ENCODE measurements around the gene ITSN2.
"Not testable (repeated sequence)": the region's sequence is repeated elsewhere in the genome, so short reads cannot be mapped to it uniquely, and the experiment has no call there.

Gene ITSN2

GRCh38 chr2:24203787-24204150, 156.6 kb downstream of the ITSN2 start:
- intact Hi-C loops (cut with micrococcal nuclease): no loop called here
- H3K36me3 Mint-ChIP-seq (ENCODE audit: low read depth): peaks cover 90% of the 10 kb centered on the region
- no peaks in the 10 kb centered on the region for H3K4me1 Mint-ChIP-seq (ENCODE audit: low read depth)
- peaks cover 4% of the 10 kb centered on the region for H3K9me3 Mint-ChIP-seq
- H3K4me3 Mint-ChIP-seq: no peak overlapping the region
- H3K27me3 Mint-ChIP-seq: no peaks in the 10 kb centered on the region
- no peak overlapping the region for H3K27ac Mint-ChIP-seq

- Mint-ChIP-seq H3K36me3 (ENCODE audit: low read depth) (peaks cover 84% of the 10 kb centered on the region), H3K27me3 (no peaks in the 10 kb centered on the region), H3K4me3 (no peak overlapping the region), H3K4me1 (ENCODE audit: low read depth) (no peaks in the 10 kb centered on the region), H3K27ac (no peak overlapping the region), H3K9me3 (peaks cover 8% of the 10 kb centered on the region)
- intact Hi-C loops (cut with micrococcal nuclease): no loop called here
These were observed 157.1 kb downstream of the ITSN2 start for GRCh38 chr2:24203029-24203786.

DNA sequence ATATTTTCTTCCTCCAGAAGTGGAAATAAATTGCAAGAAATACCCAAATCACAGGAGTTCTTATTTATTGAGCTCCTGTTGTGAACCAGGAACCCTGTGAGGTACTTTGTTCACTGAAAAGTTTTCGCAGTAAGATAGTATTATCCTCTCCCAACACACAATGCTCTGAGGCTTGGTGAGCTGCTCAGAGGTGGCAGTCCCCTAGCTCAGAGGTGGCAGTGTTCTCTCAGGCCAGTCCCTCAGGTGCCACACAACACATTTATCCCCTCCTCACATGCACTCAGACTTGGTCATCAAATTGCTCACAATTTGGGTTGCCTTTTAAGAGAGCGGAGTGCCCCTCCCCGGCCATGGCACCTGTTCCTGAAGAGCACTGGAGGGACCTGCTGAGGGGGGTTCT, 159.5 kb downstream of the ITSN2 start:
- Mint-ChIP-seq H3K4me1 (ENCODE audit: low read depth) (no peaks in the 10 kb centered on the region), H3K27ac (no peak overlapping the region), H3K27me3 (peaks cover 3% of the 10 kb centered on the region), H3K4me3 (no peak overlapping the region), H3K9me3 (peaks cover 28% of the 10 kb centered on the region), H3K36me3 (ENCODE audit: low read depth) (peaks cover 60% of the 10 kb centered on the region)
- intact Hi-C loops (cut with micrococcal nuclease): no loop called here

DNA sequence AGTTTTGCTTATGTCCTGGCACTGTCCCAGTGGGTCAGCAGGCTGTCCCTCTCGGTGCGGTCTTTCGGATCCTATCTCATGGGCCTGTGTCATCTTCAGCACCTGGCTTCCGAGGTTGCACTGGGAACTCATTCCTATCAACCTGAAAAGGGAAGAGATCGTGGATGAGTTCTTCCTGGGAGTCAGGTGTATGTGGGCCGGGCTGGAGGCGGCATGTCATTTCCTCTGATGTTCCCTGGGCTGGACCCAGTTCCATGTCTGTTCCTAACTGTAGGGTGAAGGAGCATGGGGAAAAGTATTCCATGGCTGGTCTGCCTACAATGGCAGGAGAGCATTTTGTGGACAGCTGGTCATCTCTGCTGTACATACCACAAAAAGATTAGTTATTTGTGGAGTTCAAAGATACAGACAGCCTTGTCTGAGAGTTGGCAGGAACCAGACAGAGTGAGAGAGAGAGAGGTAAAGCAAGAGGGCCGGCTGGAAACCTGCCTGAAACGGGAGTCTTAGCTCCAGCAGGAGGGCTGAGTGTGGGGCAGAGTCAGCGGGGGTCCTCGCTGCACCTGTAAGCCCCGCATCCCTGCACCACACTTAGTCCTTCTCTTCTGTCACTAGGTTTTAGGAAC, 160.3 kb downstream of the ITSN2 start:
- H3K36me3 Mint-ChIP-seq (ENCODE audit: low read depth): peaks cover 53% of the 10 kb centered on the region
- no peak overlapping the region for H3K4me3 Mint-ChIP-seq
- no peaks in the 10 kb centered on the region for H3K4me1 Mint-ChIP-seq (ENCODE audit: low read depth)
- H3K9me3 Mint-ChIP-seq: peaks cover 28% of the 10 kb centered on the region
- H3K27ac Mint-ChIP-seq: no peak overlapping the region
- peaks cover 3% of the 10 kb centered on the region for H3K27me3 Mint-ChIP-seq
- intact Hi-C loops (cut with micrococcal nuclease): no loop called here

DNA sequence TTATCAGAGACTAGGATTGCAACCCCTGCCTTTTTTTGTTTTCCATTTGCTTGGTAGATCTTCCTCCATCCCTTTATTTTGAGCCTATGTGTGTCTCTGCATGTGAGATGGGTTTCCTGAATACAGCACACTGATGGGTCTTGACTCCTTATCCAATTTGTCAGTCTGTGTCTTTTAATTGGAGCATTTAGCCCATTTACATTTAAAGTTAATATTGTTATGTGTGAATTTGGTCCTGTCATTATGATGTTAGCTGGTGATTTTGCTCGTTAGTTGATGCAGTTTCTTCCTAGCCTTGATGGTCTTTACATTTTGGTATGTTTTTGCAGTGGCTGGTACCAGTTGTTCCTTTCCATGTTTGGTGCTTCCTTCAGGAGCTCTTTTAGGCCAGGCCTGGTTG, 163.1 kb downstream of the ITSN2 start:
- peaks cover 25% of the 10 kb centered on the region for H3K36me3 Mint-ChIP-seq (ENCODE audit: low read depth)
- H3K9me3 Mint-ChIP-seq: peaks cover 28% of the 10 kb centered on the region
- H3K27me3 Mint-ChIP-seq; H3K4me1 Mint-ChIP-seq (ENCODE audit: low read depth); H3K27ac Mint-ChIP-seq; intact Hi-C loops (cut with micrococcal nuclease); H3K4me3 Mint-ChIP-seq: not testable (repeated sequence)

DNA sequence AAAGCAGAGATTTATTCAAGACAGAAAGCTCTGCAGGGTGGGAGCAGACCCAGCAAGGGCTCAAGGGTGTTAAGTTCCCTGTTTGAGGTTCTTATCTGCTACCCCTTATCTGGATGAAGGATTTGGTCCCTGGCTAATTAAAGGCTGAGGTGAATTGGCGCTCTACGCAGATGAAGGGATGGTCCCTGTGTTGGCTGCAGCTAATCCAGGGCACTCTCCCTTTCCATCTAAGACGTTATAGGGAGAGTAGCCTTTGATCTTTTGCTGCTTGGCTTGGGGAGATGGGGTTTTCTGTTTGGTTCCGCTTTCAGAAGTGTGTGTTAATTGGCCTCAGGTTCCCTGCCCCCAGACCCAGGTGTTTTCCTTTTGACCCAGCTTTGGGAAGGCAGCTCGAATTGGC, 168.5 kb downstream of the ITSN2 start:
- peaks cover 3% of the 10 kb centered on the region for H3K27me3 Mint-ChIP-seq
- intact Hi-C loops (cut with micrococcal nuclease): no loop called here
- no peak overlapping the region for H3K4me3 Mint-ChIP-seq
- no peaks in the 10 kb centered on the region for H3K4me1 Mint-ChIP-seq (ENCODE audit: low read depth)
- H3K9me3 Mint-ChIP-seq: peaks cover 7% of the 10 kb centered on the region
- H3K27ac Mint-ChIP-seq: no peak overlapping the region
- no peaks in the 10 kb centered on the region for H3K36me3 Mint-ChIP-seq (ENCODE audit: low read depth)

DNA sequence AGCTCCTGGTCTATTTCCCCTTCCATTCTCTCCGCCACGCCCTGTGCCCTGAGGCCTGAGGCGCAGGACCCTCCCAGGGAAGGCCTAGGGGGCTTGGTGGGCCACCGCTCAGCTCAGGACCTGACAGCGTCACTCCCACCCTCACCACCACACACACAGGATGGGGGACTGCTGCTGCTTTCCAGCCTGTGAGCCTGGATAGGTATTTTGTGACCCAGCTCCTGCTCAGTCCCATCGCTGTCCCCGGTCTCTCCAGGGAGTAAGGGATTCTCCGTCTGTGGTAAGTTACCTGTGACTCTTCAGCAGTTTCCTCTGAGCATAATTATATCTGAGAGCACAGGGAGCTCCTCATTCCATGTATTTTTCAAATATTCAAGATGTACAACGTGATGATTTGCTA, 169.2 kb downstream of the ITSN2 start:
- Mint-ChIP-seq H3K27me3 (no peaks in the 10 kb centered on the region), H3K27ac (no peak overlapping the region), H3K36me3 (ENCODE audit: low read depth) (no peaks in the 10 kb centered on the region), H3K4me3 (no peak overlapping the region), H3K9me3 (no peaks in the 10 kb centered on the region), H3K4me1 (ENCODE audit: low read depth) (no peaks in the 10 kb centered on the region)
- intact Hi-C loops (cut with micrococcal nuclease): no loop called here

DNA sequence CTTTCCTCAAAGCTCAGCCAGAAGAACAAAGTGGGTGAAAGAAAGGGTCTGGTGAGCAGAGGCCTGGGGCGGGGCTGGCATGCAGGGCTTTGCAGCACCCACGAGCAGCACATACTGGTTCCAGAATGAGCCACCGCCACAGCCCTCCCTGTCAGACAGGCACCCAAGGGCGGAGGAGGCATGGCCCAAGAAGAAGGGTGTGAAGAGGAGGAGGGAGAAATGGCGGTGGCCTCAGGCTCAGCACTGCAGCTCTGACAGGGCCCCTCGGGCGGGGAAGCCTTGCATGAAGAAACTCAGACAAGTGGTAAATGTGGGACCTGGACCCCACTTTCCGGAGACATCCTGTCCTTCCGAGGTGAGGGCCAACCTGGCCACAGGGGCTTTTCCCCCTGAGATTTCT, 169.8 kb downstream of the ITSN2 start:
- no peaks in the 10 kb centered on the region for H3K9me3 Mint-ChIP-seq
- no peaks in the 10 kb centered on the region for H3K27me3 Mint-ChIP-seq
- intact Hi-C loops (cut with micrococcal nuclease): no loop called here
- H3K36me3 Mint-ChIP-seq (ENCODE audit: low read depth): no peaks in the 10 kb centered on the region
- no peak overlapping the region for H3K27ac Mint-ChIP-seq
- no peaks in the 10 kb centered on the region for H3K4me1 Mint-ChIP-seq (ENCODE audit: low read depth)
- H3K4me3 Mint-ChIP-seq: no peak overlapping the region

DNA sequence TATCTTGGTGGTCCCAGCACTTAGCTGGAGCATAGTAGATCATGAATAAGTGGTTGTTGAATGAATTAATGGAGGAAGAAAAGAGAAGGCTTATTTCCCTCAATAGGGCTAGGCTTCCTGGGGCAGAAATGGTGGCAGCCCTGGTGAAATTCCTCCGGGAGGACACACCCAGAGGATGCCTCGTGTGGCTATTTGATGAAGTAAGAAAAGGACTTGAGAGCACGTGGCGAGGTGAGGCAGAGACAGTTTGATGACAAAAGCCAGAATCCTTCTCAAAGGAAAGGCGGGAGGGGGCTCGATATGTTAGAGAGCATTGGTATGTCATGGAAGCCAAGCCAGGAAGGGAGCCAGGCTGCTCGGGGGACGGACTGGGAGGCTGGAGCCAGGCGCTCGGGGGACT, 170.8 kb downstream of the ITSN2 start:
- Mint-ChIP-seq H3K4me3 (no peak overlapping the region), H3K4me1 (ENCODE audit: low read depth) (no peaks in the 10 kb centered on the region), H3K9me3 (no peaks in the 10 kb centered on the region), H3K27me3 (no peaks in the 10 kb centered on the region), H3K36me3 (ENCODE audit: low read depth) (no peaks in the 10 kb centered on the region), H3K27ac (no peak overlapping the region)
- intact Hi-C loops (cut with micrococcal nuclease): no loop called here

DNA sequence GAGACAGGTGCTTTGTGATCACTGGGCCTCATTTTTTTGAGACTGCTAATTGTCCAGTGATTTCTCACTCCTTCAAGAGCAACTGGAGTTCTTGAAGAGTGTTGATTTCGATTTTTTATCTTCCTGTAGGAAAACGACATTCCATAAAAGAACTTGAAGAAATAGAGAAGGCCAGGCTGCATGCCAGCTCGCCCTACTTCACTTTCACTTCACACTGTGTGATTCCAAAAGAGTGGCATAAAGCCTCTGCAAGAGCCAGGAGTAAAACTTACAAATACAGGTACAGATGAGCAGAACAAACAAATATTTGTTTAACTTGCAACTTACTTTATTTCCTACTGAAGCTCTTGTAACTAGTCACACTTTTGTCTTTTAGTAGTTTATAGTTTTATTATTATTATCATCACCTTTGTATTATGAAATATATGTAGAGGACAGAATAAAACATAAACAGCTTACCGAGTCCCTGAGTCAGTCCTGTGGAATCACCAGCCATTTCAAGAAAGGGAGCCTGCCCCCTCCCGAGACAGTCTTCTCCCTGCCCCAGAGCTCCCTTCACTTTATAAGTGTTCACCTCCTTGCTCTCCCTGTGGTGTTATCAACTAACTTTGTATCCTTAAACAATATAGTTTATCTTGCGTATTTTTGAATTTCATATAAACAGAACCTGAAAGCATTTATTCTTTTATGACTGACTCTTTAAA, 176.8 kb downstream of the ITSN2 start:
- no peaks in the 10 kb centered on the region for H3K36me3 Mint-ChIP-seq (ENCODE audit: low read depth)
- no peak overlapping the region for H3K27ac Mint-ChIP-seq
- H3K9me3 Mint-ChIP-seq: no peaks in the 10 kb centered on the region
- intact Hi-C loops (cut with micrococcal nuclease): no loop called here
- no peaks in the 10 kb centered on the region for H3K4me1 Mint-ChIP-seq (ENCODE audit: low read depth)
- H3K4me3 Mint-ChIP-seq: no peak overlapping the region
- no peaks in the 10 kb centered on the region for H3K27me3 Mint-ChIP-seq

DNA sequence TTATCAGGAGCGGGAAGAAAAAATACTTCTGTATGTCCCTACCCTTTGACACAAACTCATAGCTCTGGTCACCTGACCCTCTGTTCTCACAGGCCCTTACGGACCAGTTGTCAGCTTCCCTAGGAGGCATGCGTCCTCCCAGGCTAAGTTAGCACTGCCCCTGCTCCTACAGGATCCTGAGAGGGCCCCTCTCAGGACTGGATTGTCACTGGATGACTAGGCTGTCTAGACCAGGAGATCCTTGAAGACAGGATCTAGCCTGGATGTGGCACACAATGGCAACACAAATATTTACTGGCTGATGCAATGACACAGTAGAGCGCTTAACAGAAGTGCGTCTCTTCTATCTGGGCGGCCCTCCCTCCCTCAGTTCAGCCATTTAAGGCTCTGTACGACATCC, 177.8 kb downstream of the ITSN2 start:
- Mint-ChIP-seq H3K27me3 (no peaks in the 10 kb centered on the region), H3K9me3 (no peaks in the 10 kb centered on the region), H3K27ac (no peak overlapping the region), H3K4me3 (no peak overlapping the region), H3K4me1 (ENCODE audit: low read depth) (no peaks in the 10 kb centered on the region), H3K36me3 (ENCODE audit: low read depth) (no peaks in the 10 kb centered on the region)
- intact Hi-C loops (cut with micrococcal nuclease): no loop called here

- Mint-ChIP-seq H3K9me3 (no peaks in the 10 kb centered on the region), H3K27ac (no peak overlapping the region), H3K36me3 (ENCODE audit: low read depth) (no peaks in the 10 kb centered on the region), H3K4me3 (no peak overlapping the region), H3K4me1 (ENCODE audit: low read depth) (no peaks in the 10 kb centered on the region), H3K27me3 (no peaks in the 10 kb centered on the region)
- intact Hi-C loops (cut with micrococcal nuclease): no loop called here
These were observed 178.5 kb downstream of the ITSN2 start for GRCh38 chr2:24181849-24182248.

DNA sequence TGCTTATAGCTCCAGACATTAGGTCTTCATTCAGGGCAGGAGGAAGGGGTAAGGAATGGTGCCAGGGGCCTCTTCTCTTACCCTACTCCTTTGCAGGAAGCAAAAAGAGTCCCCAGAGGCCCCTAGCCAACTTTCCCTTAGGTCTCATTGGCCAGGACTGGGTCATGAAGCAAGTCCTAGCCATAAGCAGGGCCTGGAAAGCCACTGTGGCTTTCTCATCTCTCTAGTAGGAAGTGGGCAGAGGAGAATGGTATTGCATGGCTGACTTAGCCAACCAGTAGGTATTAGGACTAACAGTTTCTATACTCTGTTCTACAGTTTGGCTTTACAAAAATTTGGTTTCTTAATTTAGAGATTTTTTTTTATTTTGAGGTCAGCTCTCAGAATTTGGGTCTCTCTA, 180.7 kb downstream of the ITSN2 start:
- intact Hi-C loops (cut with micrococcal nuclease): no loop called here
- Mint-ChIP-seq H3K27me3 (peaks cover 4% of the 10 kb centered on the region), H3K4me1 (ENCODE audit: low read depth) (no peaks in the 10 kb centered on the region), H3K9me3 (no peaks in the 10 kb centered on the region), H3K27ac (no peak overlapping the region), H3K36me3 (ENCODE audit: low read depth) (no peaks in the 10 kb centered on the region), H3K4me3 (no peak overlapping the region)

- intact Hi-C loops (cut with micrococcal nuclease): no loop called here
- peaks cover 7% of the 10 kb centered on the region for H3K36me3 Mint-ChIP-seq (ENCODE audit: low read depth)
- H3K27ac Mint-ChIP-seq: no peak overlapping the region
- peaks cover 11% of the 10 kb centered on the region for H3K9me3 Mint-ChIP-seq
- peaks cover 12% of the 10 kb centered on the region for H3K27me3 Mint-ChIP-seq
- H3K4me1 Mint-ChIP-seq (ENCODE audit: low read depth): peaks cover 7% of the 10 kb centered on the region
- H3K4me3 Mint-ChIP-seq: no peak overlapping the region
These were observed 184.0 kb downstream of the ITSN2 start for GRCh38 chr2:24176326-24176725.
